Left ventricle myocardium inferior (tissue), 1 donor: ENCODE measurements around the gene ZSCAN2. TPM values are rescaled to one million over a fixed set of nuclear protein-coding genes. Genes with fewer than 3 reads are reported as not detected.
A peak's percentile ranks its signal among the peaks of the same experiment; 100 is the strongest.

Experiments
- DNase-seq: peaks from one replicate; pipeline ENCODE4 v3.0.0-alpha.2; 2020
- H3K27ac ChIP-seq: fragments of 200-600 bp; replicated peaks from 2 replicates; pipeline ENCODE4 v1.8.0; 2021
- H3K27me3 ChIP-seq: fragments of 200-600 bp; 2 replicates; pipeline ENCODE4 v1.8.0; 2021; ENCODE audit warnings: low read depth
- H3K36me3 ChIP-seq: fragments of 200-600 bp; 2 replicates; pipeline ENCODE4 v1.8.0; 2021
- H3K4me1 ChIP-seq: fragments of 200-600 bp; 2 replicates; pipeline ENCODE4 v1.8.0; 2021
- H3K4me3 ChIP-seq: fragments of 200-600 bp; 2 replicates; pipeline ENCODE4 v1.8.0; 2021; ENCODE audit warnings: mild to moderate bottlenecking, moderate library complexity
- H3K9me3 ChIP-seq: fragments of 200-600 bp; replicated peaks from 2 replicates; pipeline ENCODE4 v1.8.0; 2021
- intact Hi-C: fragments of 100-400 bp; cut with micrococcal nuclease; formaldehyde crosslinking; loops from one replicate; pipeline ENCODE4 v1.11.0; 2022
- total RNA-seq: library from RNA; stranded (reverse); fragmentation: NEBNext Ultra II Directional; extraction: Animal tissue kit (Norgen Biotek cat#: 25700); gene quantifications from one replicate; pipeline ENCODE4 v1.2.1, GENCODE V29; 2021
- TF ChIP-seq, protein P1 (sequence below): fragments of 200-600 bp; IDR thresholded peaks from 2 replicates; pipeline ENCODE4 v1.8.0; 2021; ENCODE audit warnings: antibody characterized with exemption, mild to moderate bottlenecking, borderline replicate concordance
- donor health status: DM: no; HTN: yes; CAD: no; lungs with severe emphysema.

Gene ZSCAN2
- total RNA-seq, 1 donor from 2014 or later, result 7.4 TPM

DNA sequence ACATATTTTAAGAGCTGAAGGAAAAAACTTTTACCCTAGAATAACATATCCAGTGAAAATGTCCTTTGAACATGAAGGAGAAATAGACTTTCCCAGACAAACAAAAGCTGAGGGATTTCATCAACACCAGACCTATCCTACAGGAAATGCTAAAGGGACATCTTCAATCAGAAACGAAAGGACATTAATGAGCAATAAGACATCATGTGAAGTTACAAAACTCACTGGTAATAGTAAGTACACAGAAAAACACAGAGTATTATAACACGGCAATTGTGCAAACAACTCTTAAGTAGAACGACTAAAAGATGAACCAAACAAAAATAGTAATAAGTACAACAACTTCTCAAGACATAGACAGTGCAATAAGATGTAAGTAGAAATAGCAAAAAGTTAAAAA, 3.5 kb upstream of the ZSCAN2 start:
- Histone ChIP-seq H3K27ac (no peak overlapping the region), H3K4me3 (no peak overlapping the region), H3K4me1 (peaks cover 22% of the 10 kb centered on the region), H3K36me3 (no peaks in the 10 kb centered on the region), H3K9me3 (no peaks in the 10 kb centered on the region), H3K27me3 (no peaks in the 10 kb centered on the region)
- intact Hi-C loops, result no loop called here
- TF ChIP-seq, protein P1, sequence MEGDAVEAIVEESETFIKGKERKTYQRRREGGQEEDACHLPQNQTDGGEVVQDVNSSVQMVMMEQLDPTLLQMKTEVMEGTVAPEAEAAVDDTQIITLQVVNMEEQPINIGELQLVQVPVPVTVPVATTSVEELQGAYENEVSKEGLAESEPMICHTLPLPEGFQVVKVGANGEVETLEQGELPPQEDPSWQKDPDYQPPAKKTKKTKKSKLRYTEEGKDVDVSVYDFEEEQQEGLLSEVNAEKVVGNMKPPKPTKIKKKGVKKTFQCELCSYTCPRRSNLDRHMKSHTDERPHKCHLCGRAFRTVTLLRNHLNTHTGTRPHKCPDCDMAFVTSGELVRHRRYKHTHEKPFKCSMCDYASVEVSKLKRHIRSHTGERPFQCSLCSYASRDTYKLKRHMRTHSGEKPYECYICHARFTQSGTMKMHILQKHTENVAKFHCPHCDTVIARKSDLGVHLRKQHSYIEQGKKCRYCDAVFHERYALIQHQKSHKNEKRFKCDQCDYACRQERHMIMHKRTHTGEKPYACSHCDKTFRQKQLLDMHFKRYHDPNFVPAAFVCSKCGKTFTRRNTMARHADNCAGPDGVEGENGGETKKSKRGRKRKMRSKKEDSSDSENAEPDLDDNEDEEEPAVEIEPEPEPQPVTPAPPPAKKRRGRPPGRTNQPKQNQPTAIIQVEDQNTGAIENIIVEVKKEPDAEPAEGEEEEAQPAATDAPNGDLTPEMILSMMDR, result no peak
- no peak for DNase-seq

DNA sequence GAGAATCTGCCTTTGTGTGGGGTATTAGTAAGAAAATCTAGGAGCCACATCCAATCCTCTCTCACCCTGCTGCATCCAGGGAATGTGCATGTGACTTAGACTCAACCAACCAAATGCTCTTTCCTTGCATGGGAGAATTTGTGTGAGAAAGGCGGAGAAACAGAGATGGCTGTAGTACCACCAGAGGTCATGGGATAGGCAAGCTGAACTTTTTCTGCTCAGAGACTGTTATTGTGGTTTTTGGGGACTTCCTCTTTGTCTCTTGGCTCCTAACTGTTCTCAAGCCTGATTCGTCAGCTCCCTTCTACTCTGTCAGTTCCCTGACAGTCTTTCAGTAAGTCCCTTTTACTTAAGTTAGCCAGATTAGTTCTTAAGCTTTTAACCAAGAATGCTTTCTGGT, 2.6 kb upstream of the ZSCAN2 start:
- DNase-seq, result no peak
- Histone ChIP-seq H3K27me3 (no peaks in the 10 kb centered on the region), H3K4me1 (peaks cover 22% of the 10 kb centered on the region), H3K36me3 (no peaks in the 10 kb centered on the region), H3K27ac (no peak overlapping the region), H3K9me3 (no peaks in the 10 kb centered on the region), H3K4me3 (no peak overlapping the region)
- intact Hi-C loops, result no loop called here
- TF ChIP-seq, protein P1, result no peak

DNA sequence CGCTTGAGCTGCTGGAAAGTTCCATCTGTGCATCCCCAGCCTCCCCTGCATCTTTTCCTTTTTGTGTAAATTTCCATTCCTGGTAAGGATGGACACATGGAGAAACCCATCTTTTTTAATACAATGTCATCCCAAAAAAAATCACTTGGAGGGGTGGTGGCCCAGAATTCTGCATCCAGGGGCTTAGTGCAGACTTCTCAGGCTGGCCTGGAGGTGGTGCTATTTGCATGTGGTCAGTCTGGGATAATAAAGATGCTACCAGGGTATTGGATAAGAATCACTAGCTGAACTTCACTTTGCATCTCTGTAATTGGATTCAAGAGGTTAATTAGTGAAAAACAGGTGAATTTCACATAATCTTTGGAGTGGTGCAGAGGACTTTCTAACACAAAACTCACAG, 1.8 kb upstream of the ZSCAN2 start:
- TF ChIP-seq, protein P1, result peak; percentile 80
- peaks cover 22% of the 10 kb centered on the region for H3K4me1 ChIP-seq
- H3K27me3 ChIP-seq, result no peaks in the 10 kb centered on the region
- H3K9me3 ChIP-seq, result no peaks in the 10 kb centered on the region
- peaks cover 5% of the 10 kb centered on the region for H3K36me3 ChIP-seq
- intact Hi-C loops, result no loop called here
- no peak for DNase-seq
- no peak overlapping the region for H3K27ac ChIP-seq
- no peak overlapping the region for H3K4me3 ChIP-seq

DNA sequence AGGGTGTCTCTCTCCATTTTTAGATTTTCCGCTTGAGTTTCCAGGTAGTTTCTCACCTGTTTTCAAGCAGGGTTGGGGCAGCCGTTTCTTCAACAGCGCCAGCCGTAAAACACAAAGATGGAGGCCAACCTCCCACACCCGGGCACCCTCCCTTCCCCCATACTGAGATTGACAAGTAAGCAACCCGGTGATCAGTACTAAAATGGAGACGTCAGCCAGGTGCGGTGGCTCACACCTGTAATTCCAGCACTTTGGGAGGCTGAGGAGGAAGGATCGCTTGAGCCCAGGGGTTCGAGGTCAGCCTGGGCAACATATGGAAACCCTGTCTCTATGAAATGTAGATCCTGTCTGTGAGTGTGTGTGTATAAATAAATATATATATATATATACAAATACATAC, 903 bp upstream of the ZSCAN2 start:
- Histone ChIP-seq H3K4me3 (peak overlapping the region; percentile 86), H3K9me3 (no peaks in the 10 kb centered on the region), H3K4me1 (peaks cover 22% of the 10 kb centered on the region), H3K27me3 (no peaks in the 10 kb centered on the region), H3K27ac (peak overlapping the region; percentile 77), H3K36me3 (peaks cover 14% of the 10 kb centered on the region)
- intact Hi-C loops, result no loop called here
- no peak for DNase-seq
- TF ChIP-seq, protein P1, result no peak

DNA sequence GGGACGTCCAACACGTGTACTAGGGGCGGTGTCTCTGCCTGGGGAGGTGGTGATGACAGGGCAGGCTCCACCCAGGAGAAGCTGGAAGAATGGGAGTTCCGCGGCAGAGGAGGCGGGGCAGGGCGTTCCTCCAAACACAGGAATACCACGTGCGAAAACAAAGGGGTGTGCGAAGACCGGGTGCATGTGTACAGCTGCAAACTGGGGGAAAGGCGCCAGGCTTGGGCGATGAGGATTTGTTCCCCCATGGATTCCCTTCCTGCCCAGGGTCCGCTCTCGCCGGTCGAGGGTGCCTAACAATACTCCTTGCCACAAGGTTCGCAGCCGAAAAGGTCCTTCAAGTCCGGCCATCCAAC, 500 bp upstream of the ZSCAN2 start:
- peak; percentile 88 for DNase-seq
- peaks cover 18% of the 10 kb centered on the region for H3K36me3 ChIP-seq
- H3K4me1 ChIP-seq, result peaks cover 22% of the 10 kb centered on the region
- H3K27ac ChIP-seq, result peak overlapping the region; percentile 77
- intact Hi-C loops, result no loop called here
- H3K4me3 ChIP-seq, result peak overlapping the region; percentile 86
- TF ChIP-seq, protein P1, result no peak
- no peaks in the 10 kb centered on the region for H3K27me3 ChIP-seq
- no peaks in the 10 kb centered on the region for H3K9me3 ChIP-seq

DNA sequence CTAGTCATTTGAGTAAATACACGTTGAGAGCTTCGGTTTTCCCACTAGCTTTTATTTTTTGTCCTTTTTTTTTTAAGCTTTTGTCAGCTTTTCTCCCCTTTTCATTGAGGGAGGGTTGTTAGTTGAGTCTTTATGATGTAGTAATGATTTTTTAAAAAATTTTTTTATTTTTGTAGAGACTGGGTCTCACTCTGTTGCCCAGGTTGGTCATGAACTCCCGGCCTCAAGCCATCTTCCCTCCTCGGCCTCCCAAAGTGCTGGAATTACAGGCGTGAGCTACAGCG, 688 bp downstream of the ZSCAN2 start:
- H3K27me3 ChIP-seq, result no peaks in the 10 kb centered on the region
- H3K36me3 ChIP-seq, result peaks cover 22% of the 10 kb centered on the region
- intact Hi-C loops, result no loop called here

More for the DNA sequence above, 688 bp downstream of the ZSCAN2 start:
- Histone ChIP-seq H3K4me3 (peak overlapping the region; percentile 86), H3K27ac (no peak overlapping the region), H3K4me1 (peaks cover 22% of the 10 kb centered on the region), H3K9me3 (no peaks in the 10 kb centered on the region)
- TF ChIP-seq, protein P1, result no peak
- DNase-seq, result no peak
